Fibroblast of lung (primary cell): ENCODE data around the gene EDRF1. TPM values are rescaled to one million over a fixed set of nuclear protein-coding genes. Genes with fewer than 3 reads are reported as not detected.

ENCODE experiments used
- DNase-seq, 2 donors: peaks; one replicate each; pipeline versions ENCODE4 v3.0.0 to v3.0.0-alpha.2; 2010; ENCODE audit warnings: low read depth in 2 of 2
- H2AFZ ChIP-seq: 2 replicates; pipeline ENCODE4 v1.5.1; 2012; ENCODE audit warnings: low read length, control low read depth, inconsistent platforms
- H3K27ac ChIP-seq: 2 replicates; pipeline ENCODE4 v1.5.1; 2011; ENCODE audit warnings: low read length, control low read depth; ENCODE audit not compliant: insufficient read depth
- H3K27me3 ChIP-seq: 2 replicates; pipeline ENCODE4 v1.5.1; 2011; ENCODE audit warnings: mild to moderate bottlenecking, low read length; ENCODE audit not compliant: control insufficient read depth, insufficient read depth
- H3K36me3 ChIP-seq: 2 replicates; pipeline ENCODE4 v1.5.1; 2011; ENCODE audit warnings: low read length; ENCODE audit not compliant: control insufficient read depth, insufficient read depth
- H3K4me1 ChIP-seq: 2 replicates; pipeline ENCODE4 v1.5.1; 2011; ENCODE audit warnings: low read length; ENCODE audit not compliant: control insufficient read depth, insufficient read depth; ENCODE audit errors: extremely low read depth
- H3K4me2 ChIP-seq: 2 replicates; pipeline ENCODE4 v1.5.1; 2011; ENCODE audit warnings: low read length, control low read depth; ENCODE audit not compliant: insufficient read depth; ENCODE audit errors: extremely low read depth
- H3K4me3 ChIP-seq, 4 experiments: fragments of 200-600 bp in 1 of 4; sonication (generic) in 1 of 4; replicated peaks in 1 of 4; 2 replicates each; pipeline ENCODE4 v1.5.1; 2011 to 2016; ENCODE audit warnings: low read length in 4 of 4, low read depth in 3 of 4, mild to moderate bottlenecking in 3 of 4, control low read depth in 2 of 4, inconsistent platforms in 1 of 4, mixed read lengths in 1 of 4; ENCODE audit not compliant: insufficient read depth in 1 of 4; ENCODE audit errors: control extremely low read depth in 1 of 4
- H3K79me2 ChIP-seq: 2 replicates; pipeline ENCODE4 v1.5.1; 2012; ENCODE audit warnings: mild to moderate bottlenecking, low read length, inconsistent platforms; ENCODE audit not compliant: control insufficient read depth, insufficient read depth
- H3K9ac ChIP-seq: 2 replicates; pipeline ENCODE4 v1.5.1; 2011; ENCODE audit warnings: mild to moderate bottlenecking, low read length, control low read depth; ENCODE audit not compliant: insufficient read depth
- H3K9me3 ChIP-seq: 2 replicates; pipeline ENCODE4 v1.5.1; 2012; ENCODE audit warnings: low read depth, low read length; ENCODE audit not compliant: control insufficient read depth, insufficient read depth
- H4K20me1 ChIP-seq: 2 replicates; pipeline ENCODE4 v1.5.1; 2011; ENCODE audit warnings: low read length; ENCODE audit not compliant: control insufficient read depth, insufficient read depth; ENCODE audit errors: extremely low read depth
- EZH2 ChIP-seq: IDR thresholded peaks from 2 replicates; pipeline ENCODE4 v1.5.1; 2012; ENCODE audit warnings: low read length, control low read depth, mild to moderate bottlenecking; ENCODE audit errors: missing control alignments
- polyA plus RNA-seq, 2 donors: library from polyadenylated mRNA; depleted of rRNA in 1 of 2; stranded (reverse) in 1 of 2; unstranded in 1 of 2; fragments of >200 nt; gene quantifications; 2 replicates each; pipeline ENCODE4 v1.2.1, GENCODE V29; 2011 to 2012; ENCODE audit warnings: missing spikeins in 1 of 2
- total RNA-seq: library from RNA; depleted of rRNA; stranded (reverse); fragments of >200 nt; gene quantifications from 2 replicates; pipeline ENCODE4 v1.2.1, GENCODE V29; 2014
- TF ChIP-seq, protein P1 (sequence below), 2 donors: IDR thresholded peaks in 1 of 2; conservative IDR thresholded peaks in 1 of 2; 1 replicate in 1 of 2; 2 replicates in 1 of 2; pipeline ENCODE4 v1.5.1; 2011 to 2012; ENCODE audit warnings: low read length in 2 of 2, control low read depth in 1 of 2, inconsistent platforms in 1 of 2, low read depth in 1 of 2, mild to moderate bottlenecking in 1 of 2

The EDRF1 gene
- total and polyA plus RNA-seq, 2 donors (not counting 1 experiment from before 2014, with no cell fraction given), result 19.9 to 25.3 TPM

DNA sequence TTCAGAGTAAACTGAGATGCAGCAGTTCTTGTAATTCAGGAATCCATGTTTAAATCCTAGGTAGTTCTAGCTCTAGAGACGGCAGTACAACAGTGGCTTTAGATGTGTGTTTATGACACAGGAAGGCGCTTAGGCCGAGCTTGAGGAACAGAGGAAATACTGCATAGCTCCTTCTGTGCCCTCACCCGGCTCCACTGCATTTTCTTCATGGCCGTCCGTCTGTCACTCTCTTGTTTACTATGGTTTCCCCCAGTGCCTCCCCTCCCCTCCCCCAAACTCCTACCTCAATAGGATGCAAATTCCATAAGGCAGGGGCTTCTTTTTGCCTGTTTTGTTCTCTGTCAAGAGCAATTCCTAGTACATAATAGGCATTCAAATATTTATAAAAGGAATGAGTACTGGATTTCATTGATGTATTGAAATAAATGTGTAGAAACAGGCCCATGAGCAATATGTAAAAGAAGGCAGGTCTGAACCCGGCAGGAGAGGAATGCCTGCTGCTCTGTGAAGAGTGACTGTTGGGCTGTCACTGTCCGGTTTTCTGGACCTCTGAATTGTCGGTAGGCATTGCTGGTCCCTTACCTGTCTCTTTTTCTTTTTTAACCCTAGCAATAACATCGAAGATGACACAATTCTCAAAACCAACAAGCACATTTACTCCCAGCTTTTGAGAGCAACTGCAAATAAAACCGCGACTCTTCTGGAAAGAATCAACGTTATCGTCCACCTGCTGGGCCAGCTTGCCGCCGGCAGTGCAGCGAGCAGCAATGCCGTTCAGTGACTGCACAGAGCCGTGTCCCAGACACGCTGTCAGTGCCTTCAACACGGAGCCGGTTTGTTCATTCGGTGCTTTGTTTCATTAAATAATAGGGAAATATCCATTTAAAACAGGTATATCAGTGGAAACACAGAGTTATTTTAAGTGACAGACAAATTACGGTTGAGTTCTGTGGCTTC lies 43.5 kb downstream of the EDRF1 start:
- DNase-seq, result no peak
- H3K9ac ChIP-seq, result no peak overlapping the region
- H3K4me3 ChIP-seq, result no peak overlapping the region
- no peaks in the 10 kb centered on the region for H3K4me1 ChIP-seq
- H3K79me2 ChIP-seq, result no peaks in the 10 kb centered on the region
- H4K20me1 ChIP-seq, result no peaks in the 10 kb centered on the region
- H3K27ac ChIP-seq, result no peak overlapping the region
- H3K9me3 ChIP-seq, result no peaks in the 10 kb centered on the region
- TF ChIP-seq, protein P1, sequence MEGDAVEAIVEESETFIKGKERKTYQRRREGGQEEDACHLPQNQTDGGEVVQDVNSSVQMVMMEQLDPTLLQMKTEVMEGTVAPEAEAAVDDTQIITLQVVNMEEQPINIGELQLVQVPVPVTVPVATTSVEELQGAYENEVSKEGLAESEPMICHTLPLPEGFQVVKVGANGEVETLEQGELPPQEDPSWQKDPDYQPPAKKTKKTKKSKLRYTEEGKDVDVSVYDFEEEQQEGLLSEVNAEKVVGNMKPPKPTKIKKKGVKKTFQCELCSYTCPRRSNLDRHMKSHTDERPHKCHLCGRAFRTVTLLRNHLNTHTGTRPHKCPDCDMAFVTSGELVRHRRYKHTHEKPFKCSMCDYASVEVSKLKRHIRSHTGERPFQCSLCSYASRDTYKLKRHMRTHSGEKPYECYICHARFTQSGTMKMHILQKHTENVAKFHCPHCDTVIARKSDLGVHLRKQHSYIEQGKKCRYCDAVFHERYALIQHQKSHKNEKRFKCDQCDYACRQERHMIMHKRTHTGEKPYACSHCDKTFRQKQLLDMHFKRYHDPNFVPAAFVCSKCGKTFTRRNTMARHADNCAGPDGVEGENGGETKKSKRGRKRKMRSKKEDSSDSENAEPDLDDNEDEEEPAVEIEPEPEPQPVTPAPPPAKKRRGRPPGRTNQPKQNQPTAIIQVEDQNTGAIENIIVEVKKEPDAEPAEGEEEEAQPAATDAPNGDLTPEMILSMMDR (conservative IDR thresholded peaks at IDR 0.05 in 1 of 2, IDR thresholded peaks at IDR 0.05 in 1 of 2; ENCODE audit: low read depth in 1 of 2, low read length in 2 of 2), result no peak
- no peak for TF ChIP-seq EZH2
- H3K4me2 ChIP-seq, result no peak overlapping the region
- peaks cover 11% of the 10 kb centered on the region for H3K36me3 ChIP-seq
- H2AFZ ChIP-seq, result no peak overlapping the region
- no peaks in the 10 kb centered on the region for H3K27me3 ChIP-seq

DNA sequence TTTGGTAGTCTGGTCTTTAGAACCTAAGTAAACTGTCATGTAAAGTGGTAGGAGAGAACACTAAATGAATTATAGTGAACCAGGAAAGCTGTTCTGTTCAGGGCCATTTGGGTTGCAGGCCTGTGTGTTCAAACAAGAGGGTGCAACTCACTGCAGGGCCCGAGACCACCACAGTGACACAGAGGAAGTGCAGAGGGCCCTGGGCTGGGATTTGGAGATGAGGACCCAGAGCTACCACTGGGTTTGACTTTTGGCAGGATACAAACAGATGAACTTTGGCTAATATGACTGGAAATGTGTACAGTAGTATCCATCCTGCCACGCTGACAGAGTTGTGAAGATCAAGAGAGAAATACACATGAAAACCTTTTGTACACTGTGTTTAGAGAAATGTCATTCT lies 46.3 kb downstream of the EDRF1 start:
- H3K4me2 ChIP-seq, result no peak overlapping the region
- H4K20me1 ChIP-seq, result no peaks in the 10 kb centered on the region
- no peak overlapping the region for H2AFZ ChIP-seq
- H3K27me3 ChIP-seq, result no peaks in the 10 kb centered on the region
- H3K36me3 ChIP-seq, result peaks cover 4% of the 10 kb centered on the region
- no peak overlapping the region for H3K27ac ChIP-seq
- no peak for DNase-seq
- TF ChIP-seq, protein P1 (conservative IDR thresholded peaks at IDR 0.05 in 1 of 2, IDR thresholded peaks at IDR 0.05 in 1 of 2; ENCODE audit: low read depth in 1 of 2, low read length in 2 of 2), result no peak
- TF ChIP-seq EZH2, result no peak
- no peak overlapping the region for H3K9ac ChIP-seq
- no peaks in the 10 kb centered on the region for H3K79me2 ChIP-seq
- no peak overlapping the region for H3K4me3 ChIP-seq
- H3K9me3 ChIP-seq, result no peaks in the 10 kb centered on the region
- no peaks in the 10 kb centered on the region for H3K4me1 ChIP-seq

DNA sequence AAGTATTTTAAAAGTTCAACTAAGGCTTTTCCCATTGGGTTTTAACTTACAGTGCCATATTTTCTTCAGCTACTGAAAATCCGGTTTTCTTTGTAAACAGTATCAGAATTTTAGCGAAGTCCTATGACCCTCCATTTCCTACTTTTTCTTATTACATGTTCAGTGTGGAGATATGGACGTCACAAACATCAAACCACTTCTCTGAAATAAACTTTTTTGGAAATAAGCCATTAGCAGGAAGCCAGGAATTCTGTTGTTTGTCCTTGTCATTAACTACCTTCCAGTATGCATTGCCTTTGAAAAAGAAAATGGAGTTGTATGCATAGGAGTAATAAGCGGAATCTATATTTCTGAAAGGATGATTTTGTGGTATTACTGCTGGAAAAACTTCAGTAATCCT lies 47.0 kb downstream of the EDRF1 start:
- Histone ChIP-seq H3K9me3 (no peaks in the 10 kb centered on the region), H3K4me1 (no peaks in the 10 kb centered on the region), H3K9ac (no peak overlapping the region), H3K27me3 (no peaks in the 10 kb centered on the region), H3K4me3 (no peak overlapping the region), H4K20me1 (no peaks in the 10 kb centered on the region), H3K4me2 (no peak overlapping the region), H3K36me3 (peaks cover 4% of the 10 kb centered on the region), H3K79me2 (no peaks in the 10 kb centered on the region), H3K27ac (no peak overlapping the region), H2AFZ (no peak overlapping the region)
- TF ChIP-seq EZH2, result no peak
- TF ChIP-seq, protein P1 (conservative IDR thresholded peaks at IDR 0.05 in 1 of 2, IDR thresholded peaks at IDR 0.05 in 1 of 2; ENCODE audit: low read depth in 1 of 2, low read length in 2 of 2), result no peak
- no peak for DNase-seq
